HAP-1 (cell line): ENCODE measurements around the gene SCFD2.

Experiments used
- DNase-seq, 2 experiments: peaks; one replicate each; pipeline ENCODE4 v3.0.0-alpha.2; 2016 to 2020; ENCODE audit warnings: low spot score in 2 of 2
- H3K27me3 ChIP-seq: fragments of 250-450 bp; sonication (Bioruptor Pico); 2 replicates; pipeline ENCODE4 v1.5.1; 2020; ENCODE audit warnings: low read depth, mild to moderate bottlenecking, moderate library complexity
- H3K36me3 ChIP-seq: fragments of 250-450 bp; sonication (Bioruptor Pico); replicated peaks from 2 replicates; pipeline ENCODE4 v1.5.1; 2020; ENCODE audit warnings: mild to moderate bottlenecking
- H3K4me1 ChIP-seq: fragments of 250-450 bp; sonication (Bioruptor Pico); 2 replicates; pipeline ENCODE4 v1.5.1; 2020; ENCODE audit warnings: mild to moderate bottlenecking
- H3K4me3 ChIP-seq: fragments of 250-450 bp; sonication (Bioruptor Pico); 2 replicates; pipeline ENCODE4 v1.5.1; 2020; ENCODE audit warnings: mild to moderate bottlenecking, moderate library complexity
- H3K9me3 ChIP-seq: fragments of 250-450 bp; sonication (Bioruptor Pico); 2 replicates; pipeline ENCODE4 v1.5.1; 2020; ENCODE audit warnings: mild to moderate bottlenecking, moderate library complexity
- in situ Hi-C: fragments of 300-500 bp; cut with MboI; formaldehyde crosslinking; loops from 3 replicates; pipeline ENCODE4 v1.14.3; 2020; ENCODE audit warnings: low sequenced_read_pairs, inconsistent platforms, mixed read lengths

Gene SCFD2

DNA sequence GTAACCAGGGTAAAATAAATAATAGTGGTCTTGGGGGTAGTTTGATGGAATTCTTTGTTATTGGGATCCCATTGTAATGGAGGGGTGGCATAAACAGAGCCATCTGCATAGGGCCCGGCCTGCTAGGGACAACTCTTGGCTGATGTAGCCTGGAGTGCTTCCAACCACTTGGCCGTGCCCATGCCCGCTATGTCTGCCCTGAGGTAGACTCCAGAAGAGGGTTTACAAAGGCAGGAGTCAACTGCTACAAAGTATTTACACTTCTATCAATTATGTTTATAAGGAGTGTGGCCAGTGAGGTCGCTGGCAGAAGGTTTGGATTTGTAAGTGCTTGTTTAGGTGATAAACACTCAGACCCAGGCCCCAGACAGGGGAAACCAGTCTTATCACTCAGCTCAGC lies 495.6 kb downstream of the SCFD2 start:
- DNase-seq, result no peak
- no peaks in the 10 kb centered on the region; the same call in 1 of the 2 replicates for H3K36me3 ChIP-seq
- in situ Hi-C loops, result no loop called here
- no peaks in the 10 kb centered on the region for H3K27me3 ChIP-seq
- no peaks in the 10 kb centered on the region for H3K9me3 ChIP-seq
- H3K4me1 ChIP-seq, result no peaks in the 10 kb centered on the region
- no peak overlapping the region for H3K4me3 ChIP-seq

DNA sequence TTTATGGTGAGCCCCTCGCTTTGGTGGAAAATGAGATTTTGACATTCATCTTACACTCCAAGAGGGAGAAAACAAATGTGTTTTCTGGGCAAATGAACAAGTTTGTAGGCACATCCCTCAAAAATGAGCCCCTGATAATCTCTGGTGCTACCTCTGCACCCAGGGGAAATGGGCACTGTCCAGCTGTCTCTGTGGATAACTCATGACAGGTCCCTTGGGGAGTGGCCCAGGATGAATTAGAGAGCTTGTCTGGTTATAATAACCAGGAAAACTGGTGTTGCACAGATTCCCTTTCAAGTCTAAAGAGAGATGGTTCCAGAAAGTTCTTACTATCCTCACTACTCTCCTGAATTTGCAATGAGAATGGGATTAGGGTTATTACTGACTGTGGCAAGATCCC lies 496.2 kb downstream of the SCFD2 start:
- in situ Hi-C loops, result no loop called here
- no peaks in the 10 kb centered on the region for H3K4me1 ChIP-seq
- no peaks in the 10 kb centered on the region for H3K27me3 ChIP-seq
- no peak overlapping the region for H3K4me3 ChIP-seq
- no peaks in the 10 kb centered on the region; the same call in 1 of the 2 replicates for H3K36me3 ChIP-seq
- DNase-seq, result no peak
- no peaks in the 10 kb centered on the region for H3K9me3 ChIP-seq

DNA sequence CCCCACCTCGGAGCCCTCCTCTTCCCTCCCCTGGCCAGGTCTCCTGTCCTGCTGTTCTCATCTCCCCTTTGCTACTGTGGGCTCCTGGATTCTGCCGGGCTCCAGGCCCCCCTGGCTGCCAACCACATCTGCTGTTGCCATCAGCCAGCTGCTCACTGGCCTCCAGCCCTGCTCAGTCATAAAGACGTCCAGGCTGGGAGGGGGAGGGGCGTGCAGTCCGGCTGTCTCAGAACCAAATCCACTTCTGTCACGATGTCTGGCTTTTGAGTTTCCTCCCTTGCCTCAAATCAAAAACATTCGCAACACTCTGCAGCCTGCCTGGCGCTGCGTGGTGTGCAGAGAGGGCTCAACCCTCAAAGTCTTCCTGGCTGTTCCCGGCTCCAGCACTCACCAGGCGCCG lies 496.7 kb downstream of the SCFD2 start:
- H3K36me3 ChIP-seq, result no peaks in the 10 kb centered on the region; the same call in 1 of the 2 replicates

DNA sequence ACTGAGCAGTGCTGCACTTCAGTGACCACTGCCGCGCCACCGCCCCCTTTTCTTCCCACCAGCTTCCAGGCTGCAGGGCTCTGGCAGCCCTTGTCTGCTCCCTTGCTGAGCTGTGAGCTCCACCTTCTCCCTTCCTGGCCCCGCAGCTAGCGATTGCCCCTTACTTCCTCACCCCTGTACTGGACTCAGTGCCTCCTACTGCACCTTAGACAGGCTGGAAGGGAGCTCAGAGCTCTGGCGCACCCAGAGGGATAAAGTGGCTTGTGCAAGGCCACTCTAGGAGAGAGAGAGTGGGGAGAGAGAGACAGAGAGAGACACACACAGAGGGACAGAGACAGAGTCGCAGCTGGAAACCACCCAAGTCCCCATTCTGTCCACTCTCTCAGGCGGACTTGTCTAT lies 497.7 kb downstream of the SCFD2 start:
- in situ Hi-C loops, result no loop called here
- no peaks in the 10 kb centered on the region for H3K4me1 ChIP-seq
- H3K27me3 ChIP-seq, result no peaks in the 10 kb centered on the region
- no peak for DNase-seq
- no peak overlapping the region for H3K4me3 ChIP-seq
- no peaks in the 10 kb centered on the region for H3K9me3 ChIP-seq
- no peaks in the 10 kb centered on the region; the same call in 1 of the 2 replicates for H3K36me3 ChIP-seq

More for the DNA sequence above, 496.7 kb downstream of the SCFD2 start:
- no peaks in the 10 kb centered on the region for H3K27me3 ChIP-seq
- DNase-seq, result no peak
- in situ Hi-C loops, result no loop called here
- no peaks in the 10 kb centered on the region for H3K9me3 ChIP-seq
- no peak overlapping the region for H3K4me3 ChIP-seq
- H3K4me1 ChIP-seq, result no peaks in the 10 kb centered on the region

DNA sequence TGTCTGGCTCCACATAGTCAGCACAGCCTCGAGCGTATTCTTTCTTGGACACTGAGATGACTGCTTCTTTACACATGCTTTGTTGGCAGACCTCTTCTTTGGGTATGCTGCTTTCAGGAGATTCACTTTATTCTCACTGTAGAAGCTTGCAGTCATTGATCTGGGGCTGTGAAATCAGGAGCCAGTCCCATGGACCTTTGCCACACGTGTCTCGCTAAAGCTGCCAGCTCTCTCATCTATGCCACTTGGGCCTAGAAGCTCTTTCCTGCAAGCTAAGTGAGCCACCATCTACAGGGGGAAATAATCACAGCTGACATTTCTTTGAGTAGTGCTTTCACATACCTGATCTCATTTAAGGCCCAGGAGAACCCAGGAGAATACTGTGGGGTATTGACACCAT lies 498.7 kb downstream of the SCFD2 start:
- no peaks in the 10 kb centered on the region; the same call in 1 of the 2 replicates for H3K36me3 ChIP-seq
- peaks cover 2% of the 10 kb centered on the region; the same call in 1 of the 2 replicates for H3K4me1 ChIP-seq
- H3K27me3 ChIP-seq, result no peaks in the 10 kb centered on the region
- H3K4me3 ChIP-seq, result no peak overlapping the region
- DNase-seq, result no peak
- H3K9me3 ChIP-seq, result no peaks in the 10 kb centered on the region
- in situ Hi-C loops, result no loop called here

DNA sequence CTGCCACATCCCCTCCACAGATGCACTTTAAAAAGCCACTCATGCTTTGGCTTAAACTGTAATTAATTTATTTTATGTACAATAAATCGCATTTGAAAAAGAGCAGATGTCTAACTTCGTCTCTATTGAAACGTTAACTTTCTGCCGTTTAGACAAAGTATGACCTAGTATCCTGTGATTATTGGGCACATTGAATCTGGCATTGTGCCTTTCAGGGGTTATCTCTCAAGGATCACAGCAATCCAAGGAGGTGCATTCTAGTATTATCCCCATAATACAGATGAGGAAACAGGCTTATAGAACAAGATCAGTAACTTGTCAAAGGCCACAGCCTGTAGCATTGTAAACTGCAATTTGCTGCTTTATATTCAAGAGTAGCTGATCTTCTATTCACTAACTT lies 499.1 kb downstream of the SCFD2 start:
- Histone ChIP-seq H3K9me3 (no peaks in the 10 kb centered on the region), H3K4me1 (peaks cover 2% of the 10 kb centered on the region; the same call in 1 of the 2 replicates), H3K36me3 (no peaks in the 10 kb centered on the region; the same call in 1 of the 2 replicates), H3K27me3 (no peaks in the 10 kb centered on the region), H3K4me3 (no peak overlapping the region)
- in situ Hi-C loops, result no loop called here
- no peak for DNase-seq

DNA sequence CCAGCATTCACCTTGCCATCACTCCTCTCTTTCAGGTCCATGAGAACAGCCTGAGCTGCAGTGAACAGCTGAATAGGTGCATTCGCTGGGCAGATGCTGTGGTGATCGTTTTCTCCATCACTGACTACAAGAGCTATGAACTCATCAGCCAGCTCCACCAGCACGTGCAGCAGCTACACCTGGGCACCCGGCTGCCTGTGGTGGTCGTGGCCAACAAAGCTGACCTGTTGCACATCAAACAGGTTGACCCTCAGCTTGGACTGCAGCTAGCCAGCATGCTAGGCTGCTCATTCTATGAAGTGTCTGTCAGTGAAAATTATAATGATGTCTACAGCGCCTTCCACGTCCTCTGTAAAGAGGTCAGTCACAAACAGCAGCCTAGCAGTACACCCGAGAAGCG lies 500.6 kb downstream of the SCFD2 start:
- peaks cover 2% of the 10 kb centered on the region; the same call in 1 of the 2 replicates for H3K4me1 ChIP-seq
- no peak overlapping the region for H3K4me3 ChIP-seq
- in situ Hi-C loops, result no loop called here

DNA sequence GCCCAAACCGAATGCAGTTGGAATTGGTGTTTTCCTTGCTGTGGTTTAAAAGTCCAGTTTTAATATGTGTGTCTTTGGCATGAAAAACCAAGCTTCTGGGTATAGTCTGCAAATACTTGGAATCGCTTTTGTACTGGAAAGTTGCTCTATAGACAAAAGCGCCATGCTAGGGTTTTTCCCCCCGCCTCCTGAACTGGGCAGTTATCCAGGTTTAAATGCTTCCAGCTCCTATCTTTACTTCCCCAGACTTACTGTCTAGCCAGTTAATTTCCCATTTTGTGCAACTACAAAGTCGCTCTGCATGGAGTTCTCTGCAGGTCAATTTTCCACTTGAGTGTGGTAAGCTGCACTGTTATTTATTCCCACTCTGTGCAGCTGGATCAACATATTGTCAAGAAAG lies 501.1 kb downstream of the SCFD2 start:
- in situ Hi-C loops, result no loop called here
- Histone ChIP-seq H3K9me3 (no peaks in the 10 kb centered on the region), H3K36me3 (no peaks in the 10 kb centered on the region; the same call in 1 of the 2 replicates), H3K27me3 (no peaks in the 10 kb centered on the region), H3K4me1 (peaks cover 2% of the 10 kb centered on the region; the same call in 1 of the 2 replicates), H3K4me3 (no peak overlapping the region)
- DNase-seq, result no peak

More for the DNA sequence above, 500.6 kb downstream of the SCFD2 start:
- Histone ChIP-seq H3K27me3 (no peaks in the 10 kb centered on the region), H3K9me3 (no peaks in the 10 kb centered on the region), H3K36me3 (no peaks in the 10 kb centered on the region; the same call in 1 of the 2 replicates)
- DNase-seq, result no peak

DNA sequence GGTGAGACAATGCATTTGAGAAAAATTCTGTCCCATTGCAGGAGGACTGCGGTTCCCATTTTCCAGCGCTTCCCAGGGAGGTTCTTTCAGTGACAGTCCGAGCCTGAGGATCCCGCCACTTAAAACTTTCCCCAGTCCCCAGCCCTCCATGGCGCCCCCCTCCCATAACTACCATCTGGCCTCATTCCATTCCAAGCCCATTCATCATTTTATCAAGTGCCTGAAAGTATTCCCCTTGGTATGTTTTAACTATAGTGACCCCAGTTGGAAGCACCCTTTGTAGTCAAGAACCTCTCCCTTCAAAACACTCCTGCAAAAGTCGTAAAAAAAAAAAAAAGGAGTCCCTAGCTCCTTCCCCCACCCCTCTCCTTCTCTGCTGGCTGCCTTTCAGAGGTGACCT lies 502.5 kb downstream of the SCFD2 start:
- DNase-seq, result no peak
- Histone ChIP-seq H3K9me3 (no peaks in the 10 kb centered on the region), H3K4me3 (no peak overlapping the region), H3K27me3 (no peaks in the 10 kb centered on the region), H3K4me1 (peaks cover 2% of the 10 kb centered on the region; the same call in 1 of the 2 replicates), H3K36me3 (no peaks in the 10 kb centered on the region; the same call in 1 of the 2 replicates)
- in situ Hi-C loops, result no loop called here

DNA sequence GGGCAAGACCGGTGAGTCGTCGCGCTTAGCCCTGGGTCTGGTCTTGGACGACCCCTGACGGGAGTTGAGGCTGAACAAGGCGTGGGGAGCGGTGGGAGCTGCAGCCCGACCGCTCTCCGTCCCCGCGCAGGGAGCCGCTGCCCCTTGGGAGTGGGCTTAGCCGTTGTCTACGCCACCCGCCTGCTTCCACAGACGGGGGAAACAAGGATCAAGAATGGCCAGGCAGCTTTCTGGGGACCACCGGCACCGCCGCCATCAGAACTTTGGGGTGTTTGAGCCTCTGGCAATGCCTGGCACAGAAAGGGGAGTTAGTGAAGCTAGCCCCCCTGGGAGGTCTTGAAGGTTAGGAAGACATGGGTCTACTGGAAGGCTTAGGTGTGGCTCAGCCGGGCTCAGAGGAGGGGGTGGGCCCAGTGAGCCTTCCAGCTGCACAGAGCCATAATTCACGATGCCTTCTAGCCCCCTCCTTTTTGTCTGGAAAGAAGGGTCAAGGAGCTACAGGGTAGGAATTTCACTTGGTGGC lies 503.2 kb downstream of the SCFD2 start:
- DNase-seq, result no peak
- H3K9me3 ChIP-seq, result no peaks in the 10 kb centered on the region; the same call in 1 of the 2 replicates
- H3K4me3 ChIP-seq, result peak overlapping the region; percentile 47
- in situ Hi-C loops, result no loop called here
- H3K27me3 ChIP-seq, result no peaks in the 10 kb centered on the region
- no peaks in the 10 kb centered on the region; the same call in 1 of the 2 replicates for H3K36me3 ChIP-seq
- H3K4me1 ChIP-seq, result peaks cover 2% of the 10 kb centered on the region; the same call in 1 of the 2 replicates

DNA sequence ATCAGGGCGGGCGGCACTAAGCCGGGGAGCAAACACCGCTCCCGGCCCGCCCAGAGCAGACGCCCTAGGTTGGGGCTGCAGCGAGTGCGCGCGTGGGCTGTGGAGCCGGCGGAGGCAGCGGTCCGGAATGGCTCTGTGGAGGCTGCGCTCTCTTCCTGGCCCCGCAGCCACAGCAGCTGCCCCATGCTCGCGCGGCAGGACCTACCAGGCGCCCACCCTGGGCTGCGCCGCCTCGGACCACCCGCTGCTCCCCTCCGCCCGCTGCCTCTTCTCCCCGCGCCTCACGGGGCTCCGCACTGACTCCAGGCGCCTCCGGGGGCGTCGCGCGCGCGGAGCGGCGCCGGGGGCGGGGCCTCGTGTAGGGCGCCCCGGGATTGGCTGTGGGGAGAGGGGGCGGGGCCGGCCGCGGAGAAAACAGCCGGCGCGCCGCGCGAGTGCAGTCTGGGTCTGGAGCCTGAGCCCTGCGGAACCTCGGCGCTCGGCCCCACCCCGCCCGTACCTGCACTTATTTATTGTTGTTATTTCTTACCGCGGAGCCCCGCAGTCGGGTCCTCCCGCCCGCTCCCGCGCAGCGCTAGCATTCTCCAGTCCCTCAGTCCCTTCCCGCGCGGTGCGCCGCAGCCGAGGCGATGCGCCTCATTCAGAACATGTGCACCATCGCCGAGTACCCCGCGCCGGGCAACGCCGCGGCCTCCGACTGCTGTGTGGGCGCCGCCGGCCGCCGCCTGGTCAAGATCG lies 503.8 kb downstream of the SCFD2 start, which contains the start of gene RASL11B:
Gene RASL11B (plus strand): TSS at position 439 of the 738 bp plus-strand sequence. CDS start 191 bp downstream, at position 630.
- in situ Hi-C loops, result no loop called here
- H3K4me3 ChIP-seq, result peak within 1 kb of the TSS; percentile 47
- H3K4me1 ChIP-seq, result peaks cover 2% of the 10 kb centered on the region; the same call in 1 of the 2 replicates

DNA sequence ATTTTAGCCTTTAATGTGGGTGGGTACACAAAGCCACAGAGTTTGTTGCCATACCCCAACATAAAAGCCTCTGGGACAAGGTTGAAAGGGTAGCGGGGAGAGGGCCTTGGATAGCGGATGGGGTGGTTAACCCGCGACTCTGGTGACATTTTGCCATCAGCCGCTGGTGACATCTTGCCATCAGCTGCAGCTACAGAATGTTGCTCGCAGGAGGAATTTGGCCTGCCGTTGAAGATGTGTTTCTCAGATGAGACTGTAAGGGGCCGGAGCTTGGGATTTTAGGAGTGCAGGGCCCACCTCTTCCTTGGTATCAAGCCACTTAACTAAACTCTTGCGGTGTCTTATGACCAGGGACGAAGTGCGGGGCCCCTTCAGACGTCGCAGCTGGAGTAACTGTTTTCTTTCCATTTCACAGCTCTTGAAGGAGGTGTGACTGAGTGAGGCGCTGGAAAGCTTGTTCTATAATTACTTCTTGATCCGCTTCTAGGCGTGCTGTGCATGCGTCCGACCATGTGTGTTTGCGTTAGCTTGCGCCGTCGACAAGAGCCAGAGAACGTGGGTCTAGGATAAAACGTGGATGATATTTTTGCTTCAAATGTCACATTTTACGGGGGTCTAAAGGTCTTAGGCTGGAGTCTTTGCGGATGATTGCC lies 504.6 kb downstream of the SCFD2 start:
- in situ Hi-C loops, result no loop called here
- Histone ChIP-seq H3K27me3 (no peaks in the 10 kb centered on the region), H3K4me1 (peaks cover 2% of the 10 kb centered on the region; the same call in 1 of the 2 replicates), H3K4me3 (peak overlapping the region; percentile 47), H3K36me3 (no peaks in the 10 kb centered on the region; the same call in 1 of the 2 replicates), H3K9me3 (no peaks in the 10 kb centered on the region; the same call in 1 of the 2 replicates)
- no peak for DNase-seq

More for the DNA sequence above, 503.8 kb downstream of the SCFD2 start, which contains the start of gene RASL11B:
- Histone ChIP-seq H3K27me3 (no peaks in the 10 kb centered on the region), H3K9me3 (no peaks in the 10 kb centered on the region; the same call in 1 of the 2 replicates), H3K36me3 (no peaks in the 10 kb centered on the region; the same call in 1 of the 2 replicates)
- DNase-seq, result peak; percentile 58 to 89

DNA sequence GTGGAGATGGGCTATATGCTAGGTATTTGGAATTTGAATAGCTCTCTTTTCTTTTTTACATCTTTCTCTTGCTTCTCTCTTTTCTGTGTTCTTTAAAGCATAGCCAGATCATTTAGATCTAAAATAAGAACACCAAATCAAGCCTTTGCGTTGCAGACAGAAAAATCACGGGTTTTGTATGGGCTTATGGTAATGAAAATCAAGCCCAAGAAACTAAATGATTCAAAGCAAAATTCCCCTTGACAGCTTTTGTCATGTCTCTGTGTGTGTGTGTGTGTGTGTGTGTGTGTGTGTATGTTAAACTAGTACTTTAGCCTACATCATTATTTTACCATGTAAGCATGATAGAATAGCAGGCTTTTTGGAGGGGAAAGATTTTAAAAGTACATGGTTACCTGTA lies 505.5 kb downstream of the SCFD2 start:
- Histone ChIP-seq H3K4me1 (peaks cover 2% of the 10 kb centered on the region; the same call in 1 of the 2 replicates), H3K36me3 (no peaks in the 10 kb centered on the region), H3K9me3 (no peaks in the 10 kb centered on the region; the same call in 1 of the 2 replicates), H3K4me3 (no peak overlapping the region), H3K27me3 (no peaks in the 10 kb centered on the region; the same call in 1 of the 2 replicates)
- in situ Hi-C loops, result no loop called here
- DNase-seq, result no peak
